Ishikawa (cell line): ENCODE measurements around the gene ADGRG6.
A peak's percentile ranks its signal among the peaks of the same experiment; 100 is the strongest.

ENCODE experiments used
- CEBPB ChIP-seq: IDR thresholded peaks from 2 replicates; pipeline ENCODE4 v1.6.1; 2012
- CREB1 ChIP-seq: IDR thresholded peaks from 2 replicates; pipeline ENCODE4 v1.6.1; 2012; ENCODE audit warnings: low read depth
- EGR1 ChIP-seq: IDR thresholded peaks from 2 replicates; pipeline ENCODE4 v1.6.1; 2012
- EP300 ChIP-seq: IDR thresholded peaks from 2 replicates; pipeline ENCODE4 v1.6.1; 2012; ENCODE audit warnings: borderline replicate concordance
- FOXM1 ChIP-seq: IDR thresholded peaks from 2 replicates; pipeline ENCODE4 v1.6.1; 2012; ENCODE audit warnings: low read depth, borderline replicate concordance
- MAX ChIP-seq: IDR thresholded peaks from 2 replicates; pipeline ENCODE4 v1.6.1; 2012
- NFIC ChIP-seq: IDR thresholded peaks from 2 replicates; pipeline ENCODE4 v1.6.1; 2012
- RAD21 ChIP-seq: IDR thresholded peaks from 2 replicates; pipeline ENCODE4 v1.6.1; 2012; ENCODE audit warnings: low read depth
- REST ChIP-seq: IDR thresholded peaks from 2 replicates; pipeline ENCODE4 v1.6.1; 2012; ENCODE audit warnings: low read depth, mild to moderate bottlenecking
- TAF1 ChIP-seq: IDR thresholded peaks from 2 replicates; pipeline ENCODE4 v1.6.1; 2012; ENCODE audit warnings: low read depth, mild to moderate bottlenecking
- TCF12 ChIP-seq: IDR thresholded peaks from 2 replicates; pipeline ENCODE4 v1.6.1; 2012; ENCODE audit warnings: low read depth
- TEAD4 ChIP-seq: IDR thresholded peaks from 2 replicates; pipeline ENCODE4 v1.6.1; 2012
- USF1 ChIP-seq: IDR thresholded peaks from 2 replicates; pipeline ENCODE4 v1.6.1; 2012
- YY1 ChIP-seq: IDR thresholded peaks from 2 replicates; pipeline ENCODE4 v1.6.1; 2012; ENCODE audit warnings: low read depth
- ZBTB7A ChIP-seq: IDR thresholded peaks from 2 replicates; pipeline ENCODE4 v1.6.1; 2012; ENCODE audit warnings: low read depth

ADGRG6 gene

GRCh38 chr6:142462260-142462659, 160.5 kb downstream of the ADGRG6 start:
- no peak for TF ChIP-seq TEAD4
- no peak for TF ChIP-seq FOXM1

- TF ChIP-seq NFIC, result no peak
- TF ChIP-seq TCF12, result no peak
- no peak for TF ChIP-seq TEAD4
- no peak for TF ChIP-seq CEBPB
- TF ChIP-seq TAF1, result no peak
- TF ChIP-seq MAX, result no peak
- TF ChIP-seq ZBTB7A, result no peak
- TF ChIP-seq USF1, result no peak
- TF ChIP-seq RAD21, result no peak
Measured at GRCh38 chr6:142463988-142464387, 162.2 kb downstream of the ADGRG6 start.

- TF ChIP-seq EGR1 (no peak), FOXM1 (no peak), TCF12 (no peak), NFIC (no peak), YY1 (no peak), RAD21 (no peak), TEAD4 (no peak), ZBTB7A (no peak), EP300 (no peak), CREB1 (no peak)
Measured at GRCh38 chr6:142469220-142469619, 167.4 kb downstream of the ADGRG6 start.

- TF ChIP-seq USF1 (no peak), ZBTB7A (no peak)
Measured at GRCh38 chr6:142470421-142470820, 168.6 kb downstream of the ADGRG6 start.

- no peak for TF ChIP-seq EP300
- no peak for TF ChIP-seq ZBTB7A
- no peak for TF ChIP-seq TAF1
- no peak for TF ChIP-seq YY1
- peak; percentile 87 for TF ChIP-seq RAD21
- TF ChIP-seq TCF12, result no peak
- no peak for TF ChIP-seq MAX
- no peak for TF ChIP-seq CREB1
Measured at GRCh38 chr6:142474531-142475289, 172.9 kb downstream of the ADGRG6 start.

GRCh38 chr6:142476452-142476851, 174.6 kb downstream of the ADGRG6 start:
- no peak for TF ChIP-seq TCF12
- no peak for TF ChIP-seq YY1
- no peak for TF ChIP-seq USF1
- TF ChIP-seq CREB1, result no peak
- no peak for TF ChIP-seq NFIC
- TF ChIP-seq MAX, result no peak
- no peak for TF ChIP-seq ZBTB7A
- TF ChIP-seq CEBPB, result no peak
- no peak for TF ChIP-seq FOXM1
- TF ChIP-seq EGR1, result no peak
- no peak for TF ChIP-seq TAF1
- no peak for TF ChIP-seq RAD21
- no peak for TF ChIP-seq TEAD4

GRCh38 chr6:142478117-142478516, 176.3 kb downstream of the ADGRG6 start:
- TF ChIP-seq RAD21, result no peak
- no peak for TF ChIP-seq CEBPB
- no peak for TF ChIP-seq FOXM1
- TF ChIP-seq USF1, result no peak
- no peak for TF ChIP-seq TCF12
- TF ChIP-seq MAX, result no peak
- TF ChIP-seq CREB1, result no peak
- no peak for TF ChIP-seq TAF1
- TF ChIP-seq TEAD4, result no peak
- TF ChIP-seq NFIC, result no peak
- no peak for TF ChIP-seq ZBTB7A
- no peak for TF ChIP-seq EP300
- TF ChIP-seq REST, result no peak
- TF ChIP-seq EGR1, result no peak
- no peak for TF ChIP-seq YY1
